Large intestine (tissue), 3 donors: Measurements from ENCODE around the gene STOX2. TPM values are rescaled to one million over a fixed set of nuclear protein-coding genes. Genes with fewer than 3 reads are reported as not detected.
"Not testable (repeated sequence)": the region's sequence is repeated elsewhere in the genome, so short reads cannot be mapped to it uniquely, and the experiment has no call there.

Experiments
- DNase-seq, 2 donors: peaks; one replicate each; pipeline versions ENCODE4 v3.0.0 to v3.0.0-alpha.2; 2013
- H3K27ac ChIP-seq: one replicate; pipeline ENCODE4 v1.5.1; 2013; ENCODE audit warnings: low read length
- H3K27me3 ChIP-seq: 2 replicates; pipeline ENCODE4 v1.6.1; 2013; ENCODE audit warnings: low read length; ENCODE audit not compliant: control insufficient read depth, insufficient read depth
- H3K36me3 ChIP-seq: 2 replicates; pipeline ENCODE4 v1.6.1; 2013; ENCODE audit warnings: low read length; ENCODE audit not compliant: control insufficient read depth, insufficient read depth
- H3K4me1 ChIP-seq: one replicate; pipeline ENCODE4 v1.6.1; 2013; ENCODE audit warnings: low read length; ENCODE audit not compliant: control insufficient read depth, insufficient read depth
- H3K4me3 ChIP-seq: one replicate; pipeline ENCODE4 v1.5.1; 2013; ENCODE audit warnings: low read length
- H3K9me3 ChIP-seq: one replicate; pipeline ENCODE4 v1.6.1; 2013; ENCODE audit warnings: mild to moderate bottlenecking, low read depth, low read length, moderate library complexity; ENCODE audit not compliant: control insufficient read depth
- WGBS: methylation state at CpG from one replicate; pipeline ENCODE4 v1.1.5; 2013; ENCODE audit warnings: low lambda C conversion rate; ENCODE audit not compliant: insufficient coverage; 5-methylcytosine and 5-hydroxymethylcytosine counted together
- polyA plus RNA-seq: library from polyadenylated mRNA; unstranded; fragments of 120-200 nt; gene quantifications from one replicate; pipeline ENCODE4 v1.2.1, GENCODE V29; 2013

STOX2 gene
- polyA plus RNA-seq, 1 donor, result 4.4 TPM

DNA sequence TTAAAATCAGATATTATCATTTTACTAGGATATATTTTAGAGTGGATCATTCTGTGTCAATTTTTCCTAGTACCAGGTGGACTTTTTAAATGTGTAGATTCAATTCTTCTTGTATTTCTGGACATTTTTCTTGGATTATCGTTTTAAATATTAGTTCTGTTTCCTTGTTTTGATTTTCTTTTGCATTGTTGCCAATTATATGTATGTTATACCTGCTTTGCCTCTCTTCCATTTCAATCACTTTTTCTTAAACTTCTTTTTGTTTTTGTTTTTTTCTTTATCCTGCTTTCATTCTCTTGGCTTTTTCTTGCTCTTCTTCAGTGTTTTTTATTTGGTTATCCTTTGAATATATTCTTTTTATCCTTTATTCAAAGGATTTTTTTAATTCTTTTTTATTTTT, 141.0 kb downstream of the STOX2 start:
- H3K4me1 ChIP-seq, result no peaks in the 10 kb centered on the region
- no peak overlapping the region for H3K4me3 ChIP-seq
- no peak for DNase-seq
- no peak overlapping the region for H3K27ac ChIP-seq
- peaks cover 6% of the 10 kb centered on the region for H3K9me3 ChIP-seq
- no peaks in the 10 kb centered on the region for H3K36me3 ChIP-seq
- peaks cover under 1% of the 10 kb centered on the region for H3K27me3 ChIP-seq
- no CpG with 5 or more reads among the region's 1 CpG for WGBS

DNA sequence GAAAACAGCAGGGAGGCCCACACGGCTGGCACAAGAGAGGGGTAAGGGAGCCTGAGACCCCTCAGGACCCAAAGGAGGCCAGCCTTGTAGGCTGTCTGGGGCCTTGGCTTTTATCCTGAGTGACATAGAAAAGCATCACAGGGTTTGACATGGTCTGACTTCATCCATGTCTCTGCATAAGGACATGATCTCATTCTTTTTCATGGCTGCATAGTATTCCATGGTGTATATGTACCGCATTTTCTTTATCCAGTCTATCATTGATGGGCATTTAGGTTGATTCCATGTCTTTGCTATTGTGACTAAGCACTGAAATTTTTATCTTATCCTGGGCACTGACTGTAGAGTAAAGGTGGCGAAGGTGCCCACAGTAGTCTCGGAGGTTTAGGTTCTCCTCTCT, 146.2 kb downstream of the STOX2 start:
- H3K9me3 ChIP-seq, H3K27ac ChIP-seq, H3K4me1 ChIP-seq, H3K27me3 ChIP-seq, H3K36me3 ChIP-seq, DNase-seq, H3K4me3 ChIP-seq: not testable (repeated sequence)
- 100% methylated on average over 2 of the region's 4 CpGs for WGBS

DNA sequence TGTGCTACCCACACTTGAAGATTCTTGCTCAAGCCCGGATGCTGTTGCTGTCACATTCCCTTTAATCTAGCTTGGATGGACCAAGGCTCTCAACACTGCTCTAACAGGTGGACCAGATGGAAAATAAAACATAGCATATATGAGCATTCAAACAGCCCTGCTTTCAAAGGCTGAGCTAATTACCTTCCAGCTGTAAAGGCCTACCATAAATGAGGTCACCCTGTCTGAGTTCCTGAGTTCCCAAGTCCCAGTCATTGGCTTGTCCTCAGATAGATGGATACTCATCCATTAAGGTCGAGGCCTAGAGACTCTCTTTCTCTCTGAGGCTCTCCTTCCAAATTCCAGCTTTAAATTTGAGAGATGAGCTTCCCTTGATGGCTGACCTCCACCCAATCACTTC, 147.5 kb downstream of the STOX2 start:
- H3K36me3 ChIP-seq, result no peaks in the 10 kb centered on the region
- no peaks in the 10 kb centered on the region for H3K27me3 ChIP-seq
- no peaks in the 10 kb centered on the region for H3K9me3 ChIP-seq
- WGBS, result no CpG with 5 or more reads among the region's 2 CpGs
- no peak overlapping the region for H3K4me3 ChIP-seq
- H3K27ac ChIP-seq, result no peak overlapping the region
- no peaks in the 10 kb centered on the region for H3K4me1 ChIP-seq
- peak in 1 of 2 donors; percentile 13 for DNase-seq

DNA sequence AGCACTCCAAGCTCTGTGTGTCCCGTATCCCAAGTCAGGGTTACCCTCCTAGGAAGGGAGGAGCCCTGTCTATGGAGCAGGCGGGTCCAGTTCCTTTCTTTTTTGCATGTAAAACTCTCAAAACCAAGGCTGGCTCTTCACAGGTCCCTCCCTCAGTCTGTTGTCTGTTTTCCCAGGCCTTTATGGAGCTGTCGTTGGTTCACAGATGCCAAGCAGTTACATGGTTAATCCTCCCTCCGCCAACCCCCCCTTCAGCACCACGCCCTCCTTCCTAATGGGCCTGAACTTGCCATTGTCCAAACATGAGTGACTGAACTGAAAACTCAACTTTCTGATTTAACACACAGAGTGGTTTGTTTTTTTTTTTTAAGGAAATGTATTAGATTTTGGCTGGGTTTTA, 148.3 kb downstream of the STOX2 start:
- H3K27ac ChIP-seq, result no peak overlapping the region
- no peak overlapping the region for H3K4me3 ChIP-seq
- no peaks in the 10 kb centered on the region for H3K36me3 ChIP-seq
- no peaks in the 10 kb centered on the region for H3K9me3 ChIP-seq
- no CpG with 5 or more reads among the region's 5 CpGs for WGBS
- H3K27me3 ChIP-seq, result no peaks in the 10 kb centered on the region
- H3K4me1 ChIP-seq, result no peaks in the 10 kb centered on the region
- no peak for DNase-seq

DNA sequence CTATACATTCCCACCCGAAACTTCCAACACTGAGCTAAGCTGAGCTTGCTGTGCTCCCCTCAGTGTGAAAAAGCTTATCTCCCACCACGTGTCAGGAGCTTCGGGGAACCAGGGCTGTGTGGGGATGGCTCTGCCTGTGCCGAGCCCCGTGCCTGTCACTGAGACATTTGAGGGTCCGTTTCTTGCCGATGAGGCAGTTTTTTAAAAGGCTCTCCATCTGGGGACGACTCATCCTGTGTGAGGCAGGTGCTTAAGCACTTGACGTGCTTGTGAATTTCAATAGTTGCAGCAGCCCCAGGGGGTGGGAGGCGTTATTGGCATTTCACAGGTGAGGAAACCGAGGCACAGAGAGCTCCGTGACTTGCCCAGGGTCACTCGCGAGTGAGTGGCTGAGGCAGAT, 151.8 kb downstream of the STOX2 start:
- Histone ChIP-seq H3K4me1 (no peaks in the 10 kb centered on the region), H3K27me3 (no peaks in the 10 kb centered on the region), H3K36me3 (no peaks in the 10 kb centered on the region), H3K9me3 (no peaks in the 10 kb centered on the region), H3K27ac (no peak overlapping the region), H3K4me3 (no peak overlapping the region)
- no CpG with 5 or more reads among the region's 14 CpGs for WGBS
- DNase-seq, result no peak

DNA sequence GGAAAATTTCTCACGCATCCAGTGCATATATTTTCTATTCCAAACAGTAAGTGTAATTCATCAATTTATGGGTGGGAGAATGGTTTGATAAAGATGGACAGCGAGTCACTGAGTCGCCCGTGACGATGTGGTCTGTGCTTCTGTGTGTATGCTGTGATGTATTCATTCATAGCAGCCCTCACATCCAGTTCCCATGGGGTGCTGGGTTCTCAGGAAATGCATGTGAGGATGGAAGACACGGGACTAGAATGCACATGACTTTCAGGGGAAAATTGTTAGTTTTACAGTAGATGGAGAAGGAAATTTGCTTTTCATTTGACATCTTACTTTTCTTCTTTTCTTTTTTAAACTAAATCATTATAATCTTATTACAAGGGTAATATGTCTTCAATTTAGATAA, 152.9 kb downstream of the STOX2 start:
- Histone ChIP-seq H3K9me3 (no peaks in the 10 kb centered on the region), H3K27me3 (no peaks in the 10 kb centered on the region), H3K4me3 (no peak overlapping the region), H3K4me1 (no peaks in the 10 kb centered on the region), H3K36me3 (no peaks in the 10 kb centered on the region), H3K27ac (no peak overlapping the region)
- WGBS, result no CpG with 5 or more reads among the region's 6 CpGs
- DNase-seq, result no peak

DNA sequence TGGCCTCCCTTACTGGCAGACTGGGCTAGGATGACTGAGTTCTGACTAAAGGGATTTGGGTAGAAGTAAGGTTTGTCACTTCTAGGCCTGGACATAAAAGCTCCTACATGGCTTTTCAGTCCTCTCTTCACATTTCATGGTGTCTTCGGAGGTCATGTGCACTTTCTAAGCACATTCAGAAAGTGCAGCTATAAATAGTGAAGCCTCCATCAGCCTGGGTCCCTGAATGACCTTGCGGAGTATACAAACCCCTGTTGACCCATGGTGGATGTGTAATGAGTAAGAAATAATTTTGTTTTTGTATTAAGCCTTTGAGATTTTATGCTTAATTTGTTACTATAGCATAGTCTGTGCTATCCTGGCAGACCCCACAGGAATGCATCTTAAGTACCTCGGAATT, 154.0 kb downstream of the STOX2 start:
- Histone ChIP-seq H3K9me3 (no peaks in the 10 kb centered on the region), H3K4me3 (no peak overlapping the region), H3K4me1 (no peaks in the 10 kb centered on the region), H3K27me3 (no peaks in the 10 kb centered on the region), H3K27ac (no peak overlapping the region), H3K36me3 (no peaks in the 10 kb centered on the region)
- no peak for DNase-seq
- WGBS, result no CpG with 5 or more reads among the region's 3 CpGs

DNA sequence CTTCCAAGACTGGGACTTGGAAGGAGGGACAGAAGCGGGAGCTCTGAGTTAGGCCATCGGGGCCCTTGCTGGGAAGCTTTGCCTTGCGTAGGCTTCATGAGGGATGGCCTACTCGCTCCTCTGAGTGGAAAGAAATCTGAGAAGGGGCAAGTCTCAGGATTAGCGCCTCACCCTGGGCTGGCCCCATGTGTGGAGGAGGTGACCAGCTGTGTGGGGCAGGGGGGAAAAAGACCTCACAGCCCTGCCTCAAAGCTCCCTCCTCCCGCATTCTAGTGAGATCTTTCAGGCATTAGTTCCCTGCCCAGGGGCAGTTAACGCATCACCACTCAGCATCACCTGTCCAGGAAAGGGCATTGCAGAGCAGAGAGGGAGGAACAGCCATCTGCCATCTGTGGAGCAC, 156.5 kb downstream of the STOX2 start:
- DNase-seq, result no peak
- H3K27ac ChIP-seq, result no peak overlapping the region
- H3K27me3 ChIP-seq, result no peaks in the 10 kb centered on the region
- peaks cover 14% of the 10 kb centered on the region for H3K4me1 ChIP-seq
- H3K36me3 ChIP-seq, result no peaks in the 10 kb centered on the region
- no peak overlapping the region for H3K4me3 ChIP-seq
- no CpG with 5 or more reads among the region's 7 CpGs for WGBS
- no peaks in the 10 kb centered on the region for H3K9me3 ChIP-seq

DNA sequence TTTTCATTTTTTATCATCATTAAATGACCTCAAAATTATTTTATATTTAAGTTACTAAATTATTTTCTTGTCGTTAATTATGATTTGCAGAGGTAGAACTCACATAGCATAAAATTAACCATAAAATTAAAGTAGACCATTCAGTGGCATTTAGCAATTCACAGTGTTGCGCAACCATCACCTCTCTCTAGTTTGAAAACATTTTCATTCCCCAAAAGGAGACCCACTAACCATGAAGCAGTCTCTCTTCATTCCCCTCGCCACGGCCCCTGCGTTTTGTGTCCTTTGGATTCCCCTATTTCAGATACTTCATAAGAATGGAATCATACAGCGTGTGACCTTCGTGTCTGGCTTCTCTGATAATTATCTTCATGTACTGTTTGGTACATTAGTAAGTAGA, 157.7 kb downstream of the STOX2 start:
- Histone ChIP-seq H3K27ac (no peak overlapping the region), H3K9me3 (no peaks in the 10 kb centered on the region), H3K4me3 (no peak overlapping the region), H3K4me1 (peaks cover 21% of the 10 kb centered on the region), H3K27me3 (no peaks in the 10 kb centered on the region), H3K36me3 (no peaks in the 10 kb centered on the region)
- 100% methylated on average over 1 of the region's 7 CpGs for WGBS
- DNase-seq, result no peak

DNA sequence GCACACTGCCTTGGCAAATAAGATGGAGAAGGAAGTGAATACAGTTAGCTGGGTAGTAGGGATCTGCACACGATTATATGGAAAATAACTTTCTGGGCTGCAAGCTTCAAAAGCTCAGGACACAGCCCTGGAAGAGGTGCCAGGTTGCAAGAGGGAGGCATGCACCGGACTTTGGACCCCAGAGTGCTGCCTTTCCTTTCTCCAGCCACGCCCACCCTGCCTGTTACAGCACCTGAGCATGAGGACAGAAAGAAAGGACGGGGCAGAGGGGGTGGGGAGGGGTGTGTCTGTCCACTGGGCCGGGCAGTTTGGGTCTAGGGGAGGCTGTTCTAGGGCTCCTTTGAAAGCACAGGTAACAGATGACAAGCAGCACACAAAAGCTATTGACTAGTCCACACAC, 159.8 kb downstream of the STOX2 start:
- Histone ChIP-seq H3K4me1 (peaks cover 21% of the 10 kb centered on the region), H3K36me3 (no peaks in the 10 kb centered on the region), H3K27ac (no peak overlapping the region), H3K27me3 (no peaks in the 10 kb centered on the region), H3K9me3 (no peaks in the 10 kb centered on the region), H3K4me3 (no peak overlapping the region)
- WGBS, result no CpG with 5 or more reads among the region's 5 CpGs
- DNase-seq, result peak; percentile 85 to 90

DNA sequence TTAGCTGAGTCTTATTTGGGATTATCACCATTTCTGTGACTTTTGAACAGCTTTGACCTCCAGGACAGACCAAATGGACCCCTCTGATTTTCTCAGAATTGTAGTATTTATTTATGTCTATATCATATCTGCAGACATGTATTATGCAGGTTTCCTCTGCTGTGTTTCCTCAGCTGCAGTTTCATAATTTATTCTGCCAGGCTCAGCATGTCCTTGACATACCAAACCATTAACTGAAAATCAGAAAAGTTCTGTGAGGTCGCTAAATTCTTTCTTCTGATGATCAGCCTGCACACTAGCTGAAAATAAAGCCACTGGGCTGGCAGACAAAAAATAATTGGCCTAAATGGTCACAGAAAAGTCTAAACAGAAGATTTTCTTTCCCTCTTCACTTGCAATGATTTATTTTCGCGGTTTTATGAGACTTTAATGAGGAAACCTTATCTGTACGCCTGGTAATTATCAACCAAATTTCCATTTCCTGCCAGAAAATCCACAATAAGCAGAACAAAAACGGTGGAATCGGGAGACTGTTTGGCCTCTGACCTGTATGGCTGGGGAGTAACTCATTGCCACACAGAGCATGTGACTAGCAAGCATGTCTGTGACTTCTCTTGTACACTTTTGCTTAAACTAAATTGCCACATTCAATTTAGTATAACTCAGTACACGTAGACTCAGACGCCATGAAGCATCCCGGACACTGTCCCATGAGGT, 161.6 kb downstream of the STOX2 start:
- H3K4me3 ChIP-seq, result no peak overlapping the region
- no peaks in the 10 kb centered on the region for H3K9me3 ChIP-seq
- H3K27ac ChIP-seq, result no peak overlapping the region
- H3K36me3 ChIP-seq, result no peaks in the 10 kb centered on the region
- H3K4me1 ChIP-seq, result peaks cover 21% of the 10 kb centered on the region
- WGBS, result 66% methylated on average over 7 of the region's 9 CpGs
- H3K27me3 ChIP-seq, result no peaks in the 10 kb centered on the region
- peak; percentile 36 to 57 for DNase-seq
